HG03571 (cell line): ENCODE data around the gene TAF1L.

ENCODE experiments used
- ATAC-seq: cut with Tn5 transposase; IDR thresholded peaks from one replicate; pipeline ENCODE4 v1.9.1; 2021; ENCODE audit not compliant: unreplicated experiment

TAF1L gene

DNA sequence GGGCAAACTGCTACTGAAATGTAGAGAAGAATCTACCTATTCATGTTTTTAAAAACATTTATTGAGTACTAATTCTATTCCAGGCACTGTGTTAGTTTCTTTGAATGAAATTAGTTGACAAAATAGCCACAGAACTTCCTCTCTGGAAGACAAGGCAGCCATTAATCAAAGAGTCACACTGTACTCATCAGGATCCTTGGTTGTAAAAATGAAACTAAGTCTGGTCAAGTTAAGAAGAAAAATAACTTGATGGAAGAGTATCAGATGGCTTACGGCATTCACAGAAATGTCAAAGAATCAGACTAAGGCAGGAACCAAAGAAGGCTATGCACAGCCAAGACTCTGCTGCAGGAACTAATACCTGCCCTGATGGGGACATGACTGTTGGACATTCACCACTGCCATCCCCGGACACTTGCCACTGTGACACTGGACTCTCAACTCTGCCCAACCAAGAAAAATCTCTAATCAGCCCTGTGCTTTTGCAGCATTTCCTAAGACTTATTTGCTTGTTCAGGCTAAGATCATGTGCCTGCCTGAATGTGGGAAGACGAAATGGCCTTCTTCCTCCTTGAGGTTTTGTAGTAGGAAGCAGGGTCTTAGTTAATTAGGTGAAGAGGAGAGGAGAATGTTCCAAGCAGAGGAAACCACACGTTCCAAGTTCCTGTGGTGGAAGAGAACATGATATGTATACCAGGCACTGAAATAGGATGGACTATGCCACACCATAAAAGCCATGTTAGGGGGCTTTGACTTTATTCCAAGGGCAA, 39.2 kb downstream of the TAF1L start:
- no peak for ATAC-seq

DNA sequence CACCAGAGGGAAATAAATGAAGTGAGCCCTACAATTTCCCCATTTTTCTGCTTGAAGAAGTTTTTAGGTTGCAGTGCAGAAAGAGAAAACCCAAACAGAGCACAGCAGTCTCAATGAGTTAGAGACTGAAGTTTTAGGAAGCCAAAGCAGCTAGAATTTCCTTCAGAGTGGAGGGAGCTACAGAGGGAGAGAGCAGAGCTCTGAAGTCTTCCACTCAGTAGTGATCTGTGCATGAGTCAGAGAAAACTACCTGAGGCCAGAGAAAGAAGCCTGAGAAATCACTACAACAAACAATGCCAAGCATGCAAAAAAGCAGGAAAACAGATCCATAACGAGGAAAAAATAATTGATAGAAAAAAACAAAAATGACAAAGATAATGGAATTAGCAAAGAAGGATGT, 44.6 kb downstream of the TAF1L start:
- ATAC-seq: no peak

- ATAC-seq: no peak
Observed at GRCh38 chr9:32590476-32590875, 45.0 kb downstream of the TAF1L start.

GRCh38 chr9:32589083-32589723, 46.3 kb downstream of the TAF1L start:
- no peak for ATAC-seq

GRCh38 chr9:32587901-32588300, 47.6 kb downstream of the TAF1L start:
- ATAC-seq: no peak

- no peak for ATAC-seq
Observed at GRCh38 chr9:32584784-32585183, 50.7 kb downstream of the TAF1L start.

DNA sequence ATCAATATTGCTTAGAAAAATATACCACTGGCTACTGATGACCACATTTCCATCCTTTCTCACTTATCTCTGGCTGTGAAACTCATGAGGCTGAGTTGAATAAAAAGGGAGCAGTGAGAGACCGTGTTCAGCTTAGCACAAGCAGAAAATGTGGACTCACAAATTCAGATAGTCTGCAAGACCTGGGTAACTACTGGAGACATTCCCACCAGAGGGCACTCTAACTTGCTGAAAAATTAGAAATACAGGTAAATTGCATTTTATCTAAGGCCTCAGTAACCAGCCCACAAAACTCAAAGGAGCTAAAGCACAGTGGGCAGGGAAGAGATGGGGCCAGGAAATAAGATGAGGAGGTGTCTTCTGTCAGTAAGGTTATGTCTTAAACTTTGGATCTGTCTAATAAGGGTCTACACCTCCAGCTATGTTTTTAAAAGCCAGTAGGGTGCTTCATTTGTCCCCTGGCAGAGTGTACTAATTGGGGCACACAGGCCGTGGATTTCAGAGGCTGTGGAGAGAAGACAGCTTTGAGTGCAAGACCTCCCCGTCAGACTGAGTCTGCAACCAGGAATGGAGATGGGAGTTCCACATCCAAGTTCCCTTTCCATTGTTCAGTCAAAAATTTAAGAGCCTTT, 53.8 kb downstream of the TAF1L start:
- ATAC-seq: no peak

DNA sequence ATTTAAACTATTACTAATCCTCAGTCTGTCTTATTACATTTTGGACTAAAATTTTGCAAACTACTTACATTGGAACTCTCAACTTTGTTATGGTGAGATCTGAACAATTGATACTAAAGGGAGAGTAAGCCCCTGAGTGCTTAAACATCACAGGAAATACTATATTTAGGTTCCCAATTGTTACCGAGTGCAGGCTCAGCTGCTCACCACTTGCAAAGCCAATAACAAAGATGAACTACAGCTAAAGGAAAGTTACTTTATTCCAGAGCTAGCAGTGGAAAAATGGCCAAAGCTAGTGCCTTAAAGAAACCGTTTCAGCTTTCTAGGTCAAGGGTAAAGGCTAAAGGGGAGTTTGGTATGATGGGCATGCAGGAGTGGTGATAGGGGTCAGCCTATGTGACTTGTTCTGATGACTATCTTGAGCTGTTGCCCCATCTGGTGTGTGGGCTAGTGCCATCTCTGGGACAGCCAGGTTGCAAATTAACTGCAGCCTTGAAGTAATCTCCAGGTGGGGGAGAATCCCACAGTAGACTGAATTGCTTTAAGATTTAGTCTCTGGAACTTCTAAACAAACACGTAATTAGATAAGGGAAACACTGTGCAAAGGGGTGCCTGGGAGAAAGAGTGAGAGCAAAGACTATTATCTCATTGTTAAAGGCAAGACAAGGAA, 54.7 kb downstream of the TAF1L start:
- ATAC-seq: no peak

DNA sequence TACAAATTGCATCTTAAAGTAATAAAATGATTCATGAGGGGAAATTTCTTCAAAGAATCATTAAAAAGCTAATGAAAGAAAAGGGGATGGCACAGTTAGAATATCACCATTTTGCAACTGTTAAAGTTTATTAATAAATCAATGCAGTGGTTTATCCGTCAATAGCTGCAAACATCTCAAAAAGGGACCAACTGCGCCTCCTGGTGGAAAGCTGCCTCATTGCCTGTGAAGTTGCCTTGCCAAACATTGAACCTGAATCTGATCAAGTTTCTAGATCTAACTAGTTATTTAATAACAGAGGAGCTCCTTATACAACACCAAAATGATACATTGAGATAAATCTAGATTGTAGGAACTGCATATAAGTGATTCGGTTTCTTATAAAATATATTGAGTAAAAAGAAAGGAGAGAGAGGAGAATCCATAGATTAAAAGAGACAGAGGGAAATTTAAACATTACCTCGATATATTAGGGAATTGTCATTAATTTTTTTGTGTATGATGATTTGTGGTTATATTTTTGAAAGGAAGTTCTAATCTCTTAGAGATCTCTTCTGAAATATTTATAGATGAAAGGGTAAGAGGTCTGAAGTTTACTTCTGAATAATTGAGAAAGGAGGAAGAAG, 55.6 kb downstream of the TAF1L start:
- ATAC-seq: no peak
